Measurements from ENCODE around the gene TTC34.
"Not testable (repeated sequence)": the region's sequence is repeated elsewhere in the genome, so short reads cannot be mapped to it uniquely, and the experiment has no call there.

TTC34 gene

DNA sequence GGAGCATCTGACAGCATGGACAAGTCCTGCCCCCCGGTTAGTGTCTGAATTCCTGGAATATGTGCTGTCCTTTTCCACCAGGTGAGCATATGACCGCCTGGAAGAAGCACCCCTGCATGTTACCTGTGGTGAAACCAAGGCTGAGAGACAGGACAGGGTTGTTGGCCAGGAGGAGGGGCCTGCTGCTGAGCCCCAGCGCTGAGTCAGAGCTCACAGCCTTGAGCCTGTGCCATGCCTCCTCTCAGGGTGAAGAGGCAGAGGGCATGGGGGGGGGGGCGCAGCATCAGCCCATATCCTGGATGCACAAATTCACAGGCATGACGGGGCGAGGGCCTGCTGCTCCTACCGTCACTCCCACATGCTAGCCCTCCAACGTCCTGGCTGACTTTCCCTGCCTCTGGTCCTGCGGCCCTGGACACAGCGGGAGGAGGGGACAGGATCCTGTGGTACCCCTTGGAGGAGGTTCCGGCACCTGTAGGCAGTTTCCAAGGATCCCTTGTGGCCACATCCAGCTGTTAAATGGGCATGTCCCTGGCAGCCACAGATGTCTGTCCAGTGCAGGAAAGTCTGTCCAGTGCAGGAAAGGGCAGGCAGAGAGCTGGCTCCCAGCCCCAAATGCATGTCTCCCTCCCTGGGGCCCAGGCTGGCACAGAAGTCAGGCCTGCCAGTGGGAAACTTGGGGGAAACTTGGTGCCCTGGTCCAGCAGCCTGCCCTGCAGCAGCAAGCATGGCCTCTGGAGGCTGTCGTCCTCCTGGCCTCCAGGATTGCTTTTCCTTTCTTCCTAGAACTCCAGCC is 23.9 kb downstream of the TTC34 start:
- 73% methylated on average over 12 of the region's 12 CpGs for WGBS

DNA sequence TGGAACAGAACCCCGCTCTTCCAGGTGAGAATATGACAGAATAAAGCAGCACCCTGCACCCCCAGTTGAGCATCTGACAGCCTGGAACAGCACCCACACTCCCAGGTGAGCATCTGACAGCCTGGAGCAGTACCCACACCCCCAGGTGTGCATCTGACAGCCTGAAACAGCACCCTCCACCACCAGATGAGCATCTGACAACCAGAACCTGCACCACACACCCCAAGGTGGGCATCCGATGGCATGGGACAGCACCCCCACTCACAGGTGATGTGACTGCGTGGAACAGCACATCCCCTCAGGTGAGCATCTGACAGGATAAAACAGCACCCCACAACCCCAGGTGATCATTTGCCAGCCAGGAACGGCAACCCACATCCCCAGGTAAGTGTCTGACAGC is 26.2 kb downstream of the TTC34 start:
- peaks cover 28% of the 10 kb centered on the region for H3K9me3 ChIP-seq (ENCODE audit: insufficient read depth, low read depth, low read length)
- H3K9ac ChIP-seq (ENCODE audit: low read depth, low read length); H3K4me3 ChIP-seq (ENCODE audit: low read length); H3K27me3 ChIP-seq (ENCODE audit: insufficient read depth, low read length); H3K27ac ChIP-seq (ENCODE audit: low read depth, low read length); H3K36me3 ChIP-seq (ENCODE audit: insufficient read depth, low read length); H3K4me1 ChIP-seq (ENCODE audit: insufficient read depth, low read length): not testable (repeated sequence)
- 89% methylated on average over 3 of the region's 4 CpGs for WGBS

More for the DNA sequence above, 23.9 kb downstream of the TTC34 start:
- H3K9me3 ChIP-seq (ENCODE audit: insufficient read depth, low read depth, low read length), result peaks cover 49% of the 10 kb centered on the region
- no peak overlapping the region for H3K27ac ChIP-seq (ENCODE audit: low read depth, low read length)
- no peaks in the 10 kb centered on the region for H3K27me3 ChIP-seq (ENCODE audit: insufficient read depth, low read length)
- H3K4me1 ChIP-seq (ENCODE audit: insufficient read depth, low read length), result no peaks in the 10 kb centered on the region
- no peaks in the 10 kb centered on the region for H3K36me3 ChIP-seq (ENCODE audit: insufficient read depth, low read length)
- H3K4me3 ChIP-seq (ENCODE audit: low read length), result no peak overlapping the region
- no peak overlapping the region for H3K9ac ChIP-seq (ENCODE audit: low read depth, low read length)

DNA sequence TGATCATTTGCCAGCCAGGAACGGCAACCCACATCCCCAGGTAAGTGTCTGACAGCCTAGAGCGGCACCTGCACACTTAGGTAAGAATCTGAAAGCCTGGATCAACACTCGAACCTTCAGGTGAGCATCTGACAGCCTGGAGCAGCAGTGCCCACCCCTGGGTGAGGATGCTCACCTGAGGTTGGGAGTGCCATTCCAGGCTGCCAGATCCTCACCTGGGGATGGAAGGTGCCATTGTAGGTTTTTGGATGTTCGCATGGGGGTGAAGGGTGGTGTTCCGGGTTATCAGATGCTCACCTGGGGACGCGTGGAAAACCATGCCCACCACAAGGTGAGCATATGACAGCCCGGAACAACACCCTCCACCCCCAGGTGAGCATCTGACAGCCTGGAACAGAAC is 33.4 kb downstream of the TTC34 start:
- H3K27ac ChIP-seq (ENCODE audit: low read depth, low read length); H3K27me3 ChIP-seq (ENCODE audit: insufficient read depth, low read length); H3K9ac ChIP-seq (ENCODE audit: low read depth, low read length); H3K9me3 ChIP-seq (ENCODE audit: insufficient read depth, low read depth, low read length); H3K36me3 ChIP-seq (ENCODE audit: insufficient read depth, low read length); H3K4me3 ChIP-seq (ENCODE audit: low read length); H3K4me1 ChIP-seq (ENCODE audit: insufficient read depth, low read length): not testable (repeated sequence)
- 89% methylated on average over 5 of the region's 8 CpGs for WGBS

DNA sequence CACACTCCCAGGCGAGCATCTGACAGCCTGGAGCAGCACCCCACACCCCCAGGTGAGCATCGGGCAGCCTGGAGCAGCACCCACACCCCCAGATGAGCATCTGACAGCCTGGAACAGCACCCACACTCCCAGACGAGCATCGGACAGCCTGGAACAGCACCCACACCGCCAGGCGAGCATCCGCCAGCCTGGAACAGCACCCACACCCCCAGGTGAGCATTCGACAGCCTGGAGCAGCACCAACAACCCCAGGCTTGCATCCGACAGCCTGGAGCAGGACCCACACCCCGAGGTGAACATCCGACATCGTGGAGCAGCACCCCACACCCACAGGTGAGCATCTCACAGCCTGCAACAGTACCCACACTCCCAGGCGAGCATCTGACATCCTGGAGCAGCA is 42.1 kb downstream of the TTC34 start:
- not testable (repeated sequence) for H3K4me3 ChIP-seq (ENCODE audit: low read length); H3K9me3 ChIP-seq (ENCODE audit: insufficient read depth, low read depth, low read length); H3K4me1 ChIP-seq (ENCODE audit: insufficient read depth, low read length); H3K27ac ChIP-seq (ENCODE audit: low read depth, low read length); H3K9ac ChIP-seq (ENCODE audit: low read depth, low read length); H3K36me3 ChIP-seq (ENCODE audit: insufficient read depth, low read length); H3K27me3 ChIP-seq (ENCODE audit: insufficient read depth, low read length)
- 84% methylated on average over 6 of the region's 13 CpGs for WGBS

DNA sequence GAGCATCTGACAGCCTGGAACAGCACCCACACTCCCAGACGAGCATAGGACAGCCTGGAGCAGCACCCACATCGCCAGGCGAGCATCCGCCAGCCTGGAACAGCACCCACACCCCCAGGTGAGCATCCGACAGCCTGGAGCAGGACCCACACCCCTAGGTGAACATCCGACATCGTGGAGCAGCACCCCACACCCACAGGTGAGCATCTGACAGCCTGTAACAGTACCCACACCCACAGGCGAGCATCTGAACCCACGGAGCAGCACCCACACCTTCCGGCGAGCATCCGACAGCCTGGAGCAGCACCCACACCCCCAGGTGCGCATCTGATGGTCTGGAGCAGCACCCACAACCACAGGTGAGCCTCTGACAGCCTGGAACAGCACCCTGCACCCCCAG is 44.0 kb downstream of the TTC34 start:
- WGBS, result 94% methylated on average over 3 of the region's 13 CpGs
- not testable (repeated sequence) for H3K27me3 ChIP-seq (ENCODE audit: insufficient read depth, low read length); H3K36me3 ChIP-seq (ENCODE audit: insufficient read depth, low read length); H3K9me3 ChIP-seq (ENCODE audit: insufficient read depth, low read depth, low read length); H3K27ac ChIP-seq (ENCODE audit: low read depth, low read length); H3K4me3 ChIP-seq (ENCODE audit: low read length); H3K4me1 ChIP-seq (ENCODE audit: insufficient read depth, low read length); H3K9ac ChIP-seq (ENCODE audit: low read depth, low read length)

DNA sequence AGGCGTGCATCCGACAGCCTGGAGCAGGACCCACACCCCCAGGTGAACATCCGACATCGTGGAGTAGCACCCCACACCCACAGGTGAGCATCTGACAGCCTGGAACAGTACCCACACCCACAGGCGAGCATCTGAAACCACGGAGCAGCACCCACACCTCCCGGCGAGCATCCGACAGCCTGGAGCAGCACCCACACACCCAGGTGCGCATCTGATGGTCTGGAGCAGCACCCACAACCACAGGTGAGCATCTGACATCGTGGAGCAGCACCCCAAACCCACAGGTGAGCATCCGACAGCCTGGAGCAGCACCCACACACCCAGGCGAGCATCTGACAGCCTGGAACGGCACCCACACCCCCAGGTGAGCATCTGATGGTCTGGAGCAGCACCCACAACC is 46.1 kb downstream of the TTC34 start:
- not testable (repeated sequence) for H3K36me3 ChIP-seq (ENCODE audit: insufficient read depth, low read length); H3K27ac ChIP-seq (ENCODE audit: low read depth, low read length); H3K4me3 ChIP-seq (ENCODE audit: low read length); H3K27me3 ChIP-seq (ENCODE audit: insufficient read depth, low read length); H3K4me1 ChIP-seq (ENCODE audit: insufficient read depth, low read length); H3K9me3 ChIP-seq (ENCODE audit: insufficient read depth, low read depth, low read length); H3K9ac ChIP-seq (ENCODE audit: low read depth, low read length)
- WGBS, result 79% methylated on average over 6 of the region's 14 CpGs

DNA sequence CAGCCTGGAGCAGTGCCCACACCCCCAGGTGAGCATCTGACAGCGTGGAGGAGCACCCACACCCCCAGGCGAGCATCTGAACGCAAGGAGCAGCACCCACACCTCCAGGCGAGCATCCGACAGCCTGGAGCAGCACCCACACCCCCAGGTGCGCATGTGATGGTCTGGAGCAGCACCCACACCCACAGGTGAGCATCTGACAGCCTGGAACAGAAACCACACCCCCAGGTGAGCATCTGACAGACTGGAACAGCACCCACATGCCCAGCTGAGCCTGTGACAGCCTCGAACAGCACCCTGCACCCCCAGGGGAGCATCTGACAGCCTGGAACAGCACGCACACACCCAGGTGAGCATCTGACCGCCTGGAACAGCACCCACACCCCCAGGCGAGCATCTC is 46.9 kb downstream of the TTC34 start:
- no CpG with 5 or more reads among the region's 10 CpGs for WGBS
- not testable (repeated sequence) for H3K4me1 ChIP-seq (ENCODE audit: insufficient read depth, low read length); H3K9ac ChIP-seq (ENCODE audit: low read depth, low read length); H3K36me3 ChIP-seq (ENCODE audit: insufficient read depth, low read length); H3K9me3 ChIP-seq (ENCODE audit: insufficient read depth, low read depth, low read length); H3K4me3 ChIP-seq (ENCODE audit: low read length); H3K27ac ChIP-seq (ENCODE audit: low read depth, low read length); H3K27me3 ChIP-seq (ENCODE audit: insufficient read depth, low read length)

DNA sequence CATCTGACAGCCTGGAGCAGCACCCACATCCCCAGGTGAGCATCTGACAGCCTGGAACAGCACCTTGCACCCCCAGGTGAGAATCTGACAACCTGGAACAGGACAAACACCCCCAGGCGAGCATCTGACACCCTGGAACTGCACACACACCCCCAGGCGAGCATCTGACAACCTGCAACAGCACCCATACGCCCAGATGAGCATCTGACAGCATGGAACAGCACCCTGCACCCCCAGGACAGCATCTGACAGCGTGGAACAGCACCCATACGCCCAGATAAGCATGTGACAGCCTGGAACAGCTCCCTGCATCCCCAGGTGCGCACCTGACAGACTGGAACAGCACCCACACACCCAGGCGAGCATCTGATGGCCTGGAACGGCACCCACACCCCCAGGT is 49.0 kb downstream of the TTC34 start:
- not testable (repeated sequence) for H3K9ac ChIP-seq (ENCODE audit: low read depth, low read length); H3K27ac ChIP-seq (ENCODE audit: low read depth, low read length); H3K4me1 ChIP-seq (ENCODE audit: insufficient read depth, low read length); H3K4me3 ChIP-seq (ENCODE audit: low read length); H3K27me3 ChIP-seq (ENCODE audit: insufficient read depth, low read length); H3K36me3 ChIP-seq (ENCODE audit: insufficient read depth, low read length); H3K9me3 ChIP-seq (ENCODE audit: insufficient read depth, low read depth, low read length)
- 33% methylated on average over 5 of the region's 8 CpGs for WGBS

DNA sequence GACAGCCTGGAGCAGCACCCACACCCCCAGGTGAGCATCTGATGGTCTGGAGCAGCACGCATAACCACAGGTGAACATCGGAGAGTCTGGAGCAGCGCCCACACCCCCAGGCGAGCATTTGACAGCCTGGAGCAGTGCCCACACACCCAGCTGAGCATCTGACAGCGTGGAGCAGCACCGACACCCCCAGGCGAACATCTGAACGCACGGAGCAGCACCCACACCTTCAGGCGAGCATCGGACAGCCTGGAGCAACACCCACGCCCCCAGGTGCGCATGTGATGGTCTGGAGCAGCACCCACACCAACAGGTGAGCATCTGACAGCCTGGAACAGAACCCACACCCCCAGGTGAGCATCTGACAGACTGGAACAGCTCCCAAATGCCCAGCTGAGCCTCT is 49.6 kb downstream of the TTC34 start:
- H3K27me3 ChIP-seq (ENCODE audit: insufficient read depth, low read length); H3K27ac ChIP-seq (ENCODE audit: low read depth, low read length); H3K9me3 ChIP-seq (ENCODE audit: insufficient read depth, low read depth, low read length); H3K4me1 ChIP-seq (ENCODE audit: insufficient read depth, low read length); H3K36me3 ChIP-seq (ENCODE audit: insufficient read depth, low read length); H3K9ac ChIP-seq (ENCODE audit: low read depth, low read length); H3K4me3 ChIP-seq (ENCODE audit: low read length): not testable (repeated sequence)
- 71% methylated on average over 12 of the region's 13 CpGs for WGBS

DNA sequence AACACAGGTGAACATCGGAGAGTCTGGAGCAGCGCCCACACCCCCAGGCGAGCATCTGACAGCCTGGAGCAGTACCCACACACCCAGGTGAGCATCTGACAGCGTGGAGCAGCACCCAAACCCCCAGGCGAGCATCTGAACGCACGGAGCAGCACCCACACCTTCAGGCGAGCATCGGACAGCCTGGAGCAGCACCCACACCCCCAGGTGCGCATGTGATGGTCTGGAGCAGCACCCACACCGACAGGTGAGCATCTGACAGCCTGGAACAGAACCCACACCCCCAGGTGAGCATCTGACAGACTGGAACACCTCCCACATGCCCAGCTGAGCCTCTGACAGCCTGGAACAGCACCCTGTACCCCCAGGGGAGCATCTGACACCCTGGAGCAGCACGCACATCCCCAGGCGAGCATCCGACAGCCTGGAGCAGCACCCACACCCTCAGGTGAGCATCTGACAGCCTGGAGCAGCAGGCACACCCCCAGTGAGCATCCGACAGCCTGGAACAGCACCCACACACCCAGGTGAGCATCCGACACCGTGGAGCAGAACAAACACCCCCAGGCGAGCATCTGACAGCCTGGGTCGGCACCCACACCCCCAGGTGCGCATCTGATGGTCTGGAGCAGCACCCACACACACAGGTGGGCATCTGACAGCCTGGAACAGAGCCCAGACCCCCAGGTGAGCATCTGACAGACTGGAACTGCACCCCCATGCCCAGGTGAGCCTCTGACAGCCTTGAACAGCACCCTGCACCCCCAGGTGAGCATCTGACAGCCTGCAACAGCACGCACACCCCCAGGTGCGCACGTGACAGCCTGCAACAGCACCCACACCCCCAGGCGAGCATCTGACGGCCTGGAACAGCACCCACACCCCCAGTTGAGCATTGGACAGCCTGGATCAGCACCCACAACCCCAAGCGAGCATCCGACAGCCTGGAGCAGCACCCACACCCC is 50.4 kb downstream of the TTC34 start:
- not testable (repeated sequence) for H3K9me3 ChIP-seq (ENCODE audit: insufficient read depth, low read depth, low read length); H3K9ac ChIP-seq (ENCODE audit: low read depth, low read length); H3K36me3 ChIP-seq (ENCODE audit: insufficient read depth, low read length); H3K27ac ChIP-seq (ENCODE audit: low read depth, low read length); H3K27me3 ChIP-seq (ENCODE audit: insufficient read depth, low read length); H3K4me3 ChIP-seq (ENCODE audit: low read length); H3K4me1 ChIP-seq (ENCODE audit: insufficient read depth, low read length)
- WGBS, result 70% methylated on average over 22 of the region's 27 CpGs

DNA sequence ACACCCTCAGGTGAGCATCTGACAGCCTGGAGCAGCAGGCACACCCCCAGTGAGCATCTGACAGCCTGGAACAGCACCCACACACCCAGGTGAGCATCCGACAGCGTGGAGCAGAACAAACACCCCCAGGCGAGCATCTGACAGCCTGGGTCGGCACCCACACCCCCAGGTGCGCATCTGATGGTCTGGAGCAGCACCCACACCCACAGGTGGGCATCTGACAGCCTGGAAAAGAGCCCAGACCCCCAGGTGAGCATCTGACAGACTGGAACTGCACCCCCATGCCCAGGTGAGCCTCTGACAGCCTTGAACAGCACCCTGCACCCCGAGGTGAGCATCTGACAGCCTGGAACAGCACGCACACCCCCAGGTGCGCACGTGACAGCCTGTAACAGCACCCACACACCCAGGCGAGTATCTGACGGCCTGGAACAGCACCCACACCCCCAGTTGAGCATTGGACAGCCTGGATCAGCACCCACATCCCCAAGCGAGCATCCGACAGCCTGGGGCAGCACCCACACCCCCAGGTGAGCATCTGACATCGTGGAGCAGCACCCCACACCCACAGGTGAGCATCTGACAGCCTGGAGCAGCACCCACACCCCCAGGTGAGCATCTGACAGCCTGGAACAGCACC is 51.3 kb downstream of the TTC34 start:
- not testable (repeated sequence) for H3K27me3 ChIP-seq (ENCODE audit: insufficient read depth, low read length)
- WGBS, result 66% methylated on average over 13 of the region's 14 CpGs

More for the DNA sequence above, 51.3 kb downstream of the TTC34 start:
- not testable (repeated sequence) for H3K9ac ChIP-seq (ENCODE audit: low read depth, low read length); H3K27ac ChIP-seq (ENCODE audit: low read depth, low read length); H3K4me3 ChIP-seq (ENCODE audit: low read length); H3K4me1 ChIP-seq (ENCODE audit: insufficient read depth, low read length); H3K36me3 ChIP-seq (ENCODE audit: insufficient read depth, low read length); H3K9me3 ChIP-seq (ENCODE audit: insufficient read depth, low read depth, low read length)

All from HUES64 (cell line).